ENCODE results near the gene CCDC116. TPM values are rescaled to one million over a fixed set of nuclear protein-coding genes. Genes with fewer than 3 reads are reported as not detected.
A peak's percentile ranks its signal among the peaks of the same experiment; 100 is the strongest.

Gene CCDC116
- total and polyA plus RNA-seq, 2 experiments from 2014 or later: 0.14 TPM; not detected in 1

DNA sequence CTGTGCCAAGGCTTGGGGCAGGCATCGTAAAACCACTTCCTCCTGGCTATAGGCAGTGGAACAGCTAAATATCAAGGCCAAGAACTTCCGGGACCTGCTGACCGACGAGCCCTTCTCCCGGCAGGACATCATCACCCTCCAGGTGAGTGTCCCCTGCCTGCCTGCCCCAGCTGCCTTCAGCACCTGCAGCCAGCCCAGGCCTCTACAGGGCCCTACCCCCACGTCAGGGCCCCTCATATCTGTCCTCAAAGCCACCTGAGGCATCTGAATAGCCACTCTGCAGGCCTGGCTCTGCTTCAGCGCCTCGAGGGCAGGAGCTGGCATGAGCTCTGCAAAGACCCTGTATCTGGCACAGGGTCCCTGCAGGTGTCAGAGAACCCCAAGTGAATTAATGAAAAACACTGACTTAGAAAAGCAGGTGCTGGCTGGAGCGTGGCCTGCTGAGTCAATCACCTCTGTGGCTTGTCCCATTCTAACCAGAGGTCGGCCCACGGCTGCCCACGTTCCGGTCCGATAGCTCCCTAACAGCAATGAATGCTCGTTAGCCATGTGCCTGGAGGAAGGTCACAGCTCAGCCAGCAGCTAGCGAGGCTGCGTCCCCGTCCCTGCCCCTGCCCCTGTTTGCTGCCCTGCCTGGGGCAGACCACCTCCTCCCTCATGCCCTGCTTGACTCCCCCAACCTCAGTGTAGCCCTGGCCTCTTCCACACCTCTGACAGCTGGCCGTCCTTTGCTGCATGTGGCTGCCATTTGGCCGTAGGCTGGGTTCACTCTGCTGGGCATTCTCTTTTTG lies 50.0 kb downstream of the CCDC116 start (continued):
- TF ChIP-seq, protein P1, sequence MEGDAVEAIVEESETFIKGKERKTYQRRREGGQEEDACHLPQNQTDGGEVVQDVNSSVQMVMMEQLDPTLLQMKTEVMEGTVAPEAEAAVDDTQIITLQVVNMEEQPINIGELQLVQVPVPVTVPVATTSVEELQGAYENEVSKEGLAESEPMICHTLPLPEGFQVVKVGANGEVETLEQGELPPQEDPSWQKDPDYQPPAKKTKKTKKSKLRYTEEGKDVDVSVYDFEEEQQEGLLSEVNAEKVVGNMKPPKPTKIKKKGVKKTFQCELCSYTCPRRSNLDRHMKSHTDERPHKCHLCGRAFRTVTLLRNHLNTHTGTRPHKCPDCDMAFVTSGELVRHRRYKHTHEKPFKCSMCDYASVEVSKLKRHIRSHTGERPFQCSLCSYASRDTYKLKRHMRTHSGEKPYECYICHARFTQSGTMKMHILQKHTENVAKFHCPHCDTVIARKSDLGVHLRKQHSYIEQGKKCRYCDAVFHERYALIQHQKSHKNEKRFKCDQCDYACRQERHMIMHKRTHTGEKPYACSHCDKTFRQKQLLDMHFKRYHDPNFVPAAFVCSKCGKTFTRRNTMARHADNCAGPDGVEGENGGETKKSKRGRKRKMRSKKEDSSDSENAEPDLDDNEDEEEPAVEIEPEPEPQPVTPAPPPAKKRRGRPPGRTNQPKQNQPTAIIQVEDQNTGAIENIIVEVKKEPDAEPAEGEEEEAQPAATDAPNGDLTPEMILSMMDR (conservative IDR thresholded peaks at IDR 0.05; ENCODE audit: low read depth in 2 of 2): no peak
- TF ChIP-seq EZH2phosphoT487 (IDR thresholded peaks at IDR 0.05; ENCODE audit: unreplicated experiment) (no peak), STAT1 (IDR thresholded peaks at IDR 0.05; ENCODE audit: unreplicated experiment) (no peak), ZNF114 (CRISPR knock-in tag; IDR thresholded peaks at IDR 0.05) (no peak)

GRCh38 chr22:21683401-21683811 lies 50.8 kb downstream of the CCDC116 start:
- ATAC-seq (no peak), DNase-seq (ENCODE audit: low spot score) (no peak)
- Mint-ChIP-seq H3K9me3 (peaks cover 6% of the 10 kb centered on the region; the same call in 2 of the 3 replicates), H3K27ac (peak overlapping the region; percentile 8; the same call in 1 of the 2 replicates), H3K4me1 (no peaks in the 10 kb centered on the region), H3K4me3 (no peak overlapping the region), H3K36me3 (ENCODE audit: low read depth) (peaks cover 9% of the 10 kb centered on the region), H3K27me3 (ENCODE audit: insufficient read depth, low read depth, poor library complexity) (peaks cover 9% of the 10 kb centered on the region)
- Histone ChIP-seq H2AFZ (no peak overlapping the region), H3K4me3 (no peak overlapping the region), H3K79me2 (replicated peaks; ENCODE audit: insufficient read depth) (no peaks in the 10 kb centered on the region), H3K27me3 (ENCODE audit: insufficient read depth) (no peaks in the 10 kb centered on the region), H3K4me2 (no peak overlapping the region), H3K36me3 (ENCODE audit: insufficient read depth) (0 out of 2 replicates have a peak, but pooled peaks cover 4% of the 10 kb centered on the region), H3K4me1 (ENCODE audit: insufficient read depth) (no peaks in the 10 kb centered on the region), H3K9me2 (ENCODE audit: insufficient read depth) (no peaks in the 10 kb centered on the region), H4K20me1 (replicated peaks; ENCODE audit: insufficient read depth) (no peaks in the 10 kb centered on the region; the same call in 1 of the 2 replicates), H3F3A (replicated peaks; ENCODE audit: low read depth) (no peaks in the 10 kb centered on the region), H3K27ac (ENCODE audit: low read depth) (no peak overlapping the region)
- TF ChIP-seq ZNF114 (CRISPR knock-in tag; IDR thresholded peaks at IDR 0.05) (no peak), NANOG (IDR thresholded peaks at IDR 0.05; ENCODE audit: borderline replicate concordance) (no peak), POLR2AphosphoS5 (IDR thresholded peaks at IDR 0.05; ENCODE audit: low read depth) (no peak), REST (IDR thresholded peaks at IDR 0.05; ENCODE audit: unreplicated experiment) (no peak)
- TF ChIP-seq, protein P1 (conservative IDR thresholded peaks at IDR 0.05; ENCODE audit: low read depth in 2 of 2): no peak
- TF ChIP-seq, protein P2, sequence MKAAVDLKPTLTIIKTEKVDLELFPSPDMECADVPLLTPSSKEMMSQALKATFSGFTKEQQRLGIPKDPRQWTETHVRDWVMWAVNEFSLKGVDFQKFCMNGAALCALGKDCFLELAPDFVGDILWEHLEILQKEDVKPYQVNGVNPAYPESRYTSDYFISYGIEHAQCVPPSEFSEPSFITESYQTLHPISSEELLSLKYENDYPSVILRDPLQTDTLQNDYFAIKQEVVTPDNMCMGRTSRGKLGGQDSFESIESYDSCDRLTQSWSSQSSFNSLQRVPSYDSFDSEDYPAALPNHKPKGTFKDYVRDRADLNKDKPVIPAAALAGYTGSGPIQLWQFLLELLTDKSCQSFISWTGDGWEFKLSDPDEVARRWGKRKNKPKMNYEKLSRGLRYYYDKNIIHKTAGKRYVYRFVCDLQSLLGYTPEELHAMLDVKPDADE (IDR thresholded peaks at IDR 0.05): no peak

Data from GM23338 (cell line).